ENCODE measurements around the gene FBXO33.

The FBXO33 gene

DNA sequence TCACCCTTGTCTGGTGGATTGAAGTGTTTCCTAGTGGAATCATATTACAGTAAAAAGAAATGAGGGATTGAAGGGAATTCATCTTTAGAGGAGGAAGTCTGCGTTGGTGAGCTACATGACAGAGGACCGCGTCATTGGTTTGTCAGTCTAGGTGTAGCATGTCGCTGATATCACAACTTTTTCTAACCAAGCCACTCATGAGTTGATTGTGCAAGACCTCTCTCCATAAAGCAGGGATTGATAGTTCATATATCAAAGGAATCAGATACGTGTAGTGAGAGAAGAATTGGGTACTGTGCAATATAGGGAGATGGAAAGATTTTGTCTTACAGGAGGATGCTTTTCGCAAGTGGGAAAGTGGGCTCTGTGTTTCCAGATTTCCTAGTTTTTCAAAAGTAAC, 3.0 kb upstream of the FBXO33 start:
- no peak overlapping the region for H2AFZ ChIP-seq (ENCODE audit: low read length)
- no peak for TF ChIP-seq EZH2 (IDR thresholded peaks at IDR 0.05; ENCODE audit: borderline replicate concordance, low read length)
- TF ChIP-seq, protein P1, sequence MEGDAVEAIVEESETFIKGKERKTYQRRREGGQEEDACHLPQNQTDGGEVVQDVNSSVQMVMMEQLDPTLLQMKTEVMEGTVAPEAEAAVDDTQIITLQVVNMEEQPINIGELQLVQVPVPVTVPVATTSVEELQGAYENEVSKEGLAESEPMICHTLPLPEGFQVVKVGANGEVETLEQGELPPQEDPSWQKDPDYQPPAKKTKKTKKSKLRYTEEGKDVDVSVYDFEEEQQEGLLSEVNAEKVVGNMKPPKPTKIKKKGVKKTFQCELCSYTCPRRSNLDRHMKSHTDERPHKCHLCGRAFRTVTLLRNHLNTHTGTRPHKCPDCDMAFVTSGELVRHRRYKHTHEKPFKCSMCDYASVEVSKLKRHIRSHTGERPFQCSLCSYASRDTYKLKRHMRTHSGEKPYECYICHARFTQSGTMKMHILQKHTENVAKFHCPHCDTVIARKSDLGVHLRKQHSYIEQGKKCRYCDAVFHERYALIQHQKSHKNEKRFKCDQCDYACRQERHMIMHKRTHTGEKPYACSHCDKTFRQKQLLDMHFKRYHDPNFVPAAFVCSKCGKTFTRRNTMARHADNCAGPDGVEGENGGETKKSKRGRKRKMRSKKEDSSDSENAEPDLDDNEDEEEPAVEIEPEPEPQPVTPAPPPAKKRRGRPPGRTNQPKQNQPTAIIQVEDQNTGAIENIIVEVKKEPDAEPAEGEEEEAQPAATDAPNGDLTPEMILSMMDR (IDR thresholded peaks at IDR 0.05; ENCODE audit: low read length): no peak
- no peaks in the 10 kb centered on the region for H4K20me1 ChIP-seq (ENCODE audit: insufficient read depth, low read length)
- H3K4me1 ChIP-seq (ENCODE audit: insufficient read depth, low read length, severe bottlenecking): peaks cover 20% of the 10 kb centered on the region
- no peak overlapping the region for H3K4me3 ChIP-seq (ENCODE audit: low read depth, low read length, poor library complexity, severe bottlenecking)
- no peaks in the 10 kb centered on the region for H3K9me2 ChIP-seq (ENCODE audit: low read depth, low read length)
- H3K79me2 ChIP-seq (ENCODE audit: insufficient read depth, low read length): peaks cover 10% of the 10 kb centered on the region
- no peaks in the 10 kb centered on the region for H3K27me3 ChIP-seq (ENCODE audit: insufficient read depth, low read length)
- H3K36me3 ChIP-seq (ENCODE audit: insufficient read depth, low read length): no peaks in the 10 kb centered on the region
- H3K9me3 ChIP-seq (ENCODE audit: low read length): no peaks in the 10 kb centered on the region
- H3K9ac ChIP-seq (ENCODE audit: low read length): no peak overlapping the region
- no peak overlapping the region for H3K4me2 ChIP-seq (ENCODE audit: low read length)
- no peaks in the 10 kb centered on the region for H3F3A ChIP-seq (ENCODE audit: insufficient read depth, low read length)
- H3K27ac ChIP-seq (ENCODE audit: low read depth, low read length, poor library complexity, severe bottlenecking): no peak overlapping the region

DNA sequence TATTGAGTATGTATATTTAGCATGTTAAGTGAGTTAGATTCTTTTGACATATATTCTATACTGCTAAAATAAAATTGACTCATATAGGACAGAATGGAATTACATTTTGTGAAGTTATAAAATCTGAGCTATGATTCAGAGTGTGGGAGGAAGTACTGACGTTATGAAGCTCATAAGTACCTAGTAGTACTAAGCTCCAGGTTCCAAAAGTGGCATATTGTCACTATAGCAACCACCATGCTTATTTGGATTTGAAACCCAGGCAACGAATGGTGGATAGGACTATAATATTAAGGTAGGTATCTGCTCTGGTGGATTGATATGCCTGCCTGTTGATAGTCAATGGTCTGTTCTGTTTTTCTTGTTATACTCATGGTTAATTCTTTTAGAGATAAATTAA, 2.2 kb upstream of the FBXO33 start:
- Histone ChIP-seq H3K4me3 (ENCODE audit: low read depth, low read length, poor library complexity, severe bottlenecking) (no peak overlapping the region), H4K20me1 (ENCODE audit: insufficient read depth, low read length) (no peaks in the 10 kb centered on the region), H3K9me2 (ENCODE audit: low read depth, low read length) (no peaks in the 10 kb centered on the region), H3K9me3 (ENCODE audit: low read length) (no peaks in the 10 kb centered on the region), H3K27ac (ENCODE audit: low read depth, low read length, poor library complexity, severe bottlenecking) (no peak overlapping the region), H3K27me3 (ENCODE audit: insufficient read depth, low read length) (no peaks in the 10 kb centered on the region), H3K9ac (ENCODE audit: low read length) (no peak overlapping the region), H3K4me2 (ENCODE audit: low read length) (no peak overlapping the region), H3K4me1 (ENCODE audit: insufficient read depth, low read length, severe bottlenecking) (peaks cover 28% of the 10 kb centered on the region), H2AFZ (ENCODE audit: low read length) (no peak overlapping the region), H3K36me3 (ENCODE audit: insufficient read depth, low read length) (no peaks in the 10 kb centered on the region), H3K79me2 (ENCODE audit: insufficient read depth, low read length) (peaks cover 18% of the 10 kb centered on the region), H3F3A (ENCODE audit: insufficient read depth, low read length) (no peaks in the 10 kb centered on the region)
- TF ChIP-seq, protein P1 (IDR thresholded peaks at IDR 0.05; ENCODE audit: low read length): no peak
- no peak for TF ChIP-seq EZH2 (IDR thresholded peaks at IDR 0.05; ENCODE audit: borderline replicate concordance, low read length)

DNA sequence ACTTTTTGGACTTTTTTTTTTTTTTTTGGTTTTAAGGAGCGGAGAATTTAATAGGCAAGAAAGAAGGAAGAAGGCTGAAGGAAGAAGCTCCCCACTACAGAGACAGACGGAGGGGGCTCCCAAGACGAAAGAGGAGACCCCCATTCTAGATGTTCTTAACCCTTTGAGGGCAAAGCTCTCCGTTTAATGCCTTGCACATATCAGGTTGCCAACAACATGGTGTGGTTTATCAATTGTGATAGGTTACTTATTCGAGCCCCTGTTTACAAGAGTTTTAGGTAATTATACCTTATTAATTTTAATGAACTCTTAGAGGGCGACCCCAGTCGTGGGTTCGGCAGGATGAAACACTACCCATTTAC, 1.2 kb upstream of the FBXO33 start:
- Histone ChIP-seq H3K4me1 (ENCODE audit: insufficient read depth, low read length, severe bottlenecking) (peaks cover 38% of the 10 kb centered on the region), H3K27me3 (ENCODE audit: insufficient read depth, low read length) (no peaks in the 10 kb centered on the region), H3K36me3 (ENCODE audit: insufficient read depth, low read length) (no peaks in the 10 kb centered on the region), H3F3A (ENCODE audit: insufficient read depth, low read length) (no peaks in the 10 kb centered on the region), H3K9me3 (ENCODE audit: low read length) (no peaks in the 10 kb centered on the region), H3K27ac (ENCODE audit: low read depth, low read length, poor library complexity, severe bottlenecking) (no peak overlapping the region), H3K4me3 (ENCODE audit: low read depth, low read length, poor library complexity, severe bottlenecking) (peak overlapping the region; percentile 62), H3K9ac (ENCODE audit: low read length) (peak overlapping the region; percentile 57), H3K9me2 (ENCODE audit: low read depth, low read length) (no peaks in the 10 kb centered on the region), H3K79me2 (ENCODE audit: insufficient read depth, low read length) (peaks cover 28% of the 10 kb centered on the region), H3K4me2 (ENCODE audit: low read length) (peak overlapping the region; percentile 72), H4K20me1 (ENCODE audit: insufficient read depth, low read length) (no peaks in the 10 kb centered on the region), H2AFZ (ENCODE audit: low read length) (no peak overlapping the region)
- TF ChIP-seq, protein P1 (IDR thresholded peaks at IDR 0.05; ENCODE audit: low read length): no peak
- no peak for TF ChIP-seq EZH2 (IDR thresholded peaks at IDR 0.05; ENCODE audit: borderline replicate concordance, low read length)

Measured in OCI-LY1 (cell line).